ENCODE data around the gene HDAC7. TPM values are rescaled to one million over a fixed set of nuclear protein-coding genes. Genes with fewer than 3 reads are reported as not detected.

HDAC7 gene
- total and polyA plus RNA-seq, 2 experiments from 2014 or later: 19.0 to 41.2 TPM

- TF ChIP-seq EZH2 (IDR thresholded peaks at IDR 0.05; ENCODE audit: borderline replicate concordance) (no peak), EZH2phosphoT487 (IDR thresholded peaks at IDR 0.05; ENCODE audit: low read depth, severe bottlenecking, unreplicated experiment) (no peak)
- TF ChIP-seq, protein P1, sequence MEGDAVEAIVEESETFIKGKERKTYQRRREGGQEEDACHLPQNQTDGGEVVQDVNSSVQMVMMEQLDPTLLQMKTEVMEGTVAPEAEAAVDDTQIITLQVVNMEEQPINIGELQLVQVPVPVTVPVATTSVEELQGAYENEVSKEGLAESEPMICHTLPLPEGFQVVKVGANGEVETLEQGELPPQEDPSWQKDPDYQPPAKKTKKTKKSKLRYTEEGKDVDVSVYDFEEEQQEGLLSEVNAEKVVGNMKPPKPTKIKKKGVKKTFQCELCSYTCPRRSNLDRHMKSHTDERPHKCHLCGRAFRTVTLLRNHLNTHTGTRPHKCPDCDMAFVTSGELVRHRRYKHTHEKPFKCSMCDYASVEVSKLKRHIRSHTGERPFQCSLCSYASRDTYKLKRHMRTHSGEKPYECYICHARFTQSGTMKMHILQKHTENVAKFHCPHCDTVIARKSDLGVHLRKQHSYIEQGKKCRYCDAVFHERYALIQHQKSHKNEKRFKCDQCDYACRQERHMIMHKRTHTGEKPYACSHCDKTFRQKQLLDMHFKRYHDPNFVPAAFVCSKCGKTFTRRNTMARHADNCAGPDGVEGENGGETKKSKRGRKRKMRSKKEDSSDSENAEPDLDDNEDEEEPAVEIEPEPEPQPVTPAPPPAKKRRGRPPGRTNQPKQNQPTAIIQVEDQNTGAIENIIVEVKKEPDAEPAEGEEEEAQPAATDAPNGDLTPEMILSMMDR (IDR thresholded peaks at IDR 0.05; ENCODE audit: poor library complexity): no peak
- Histone ChIP-seq H2AFZ (no peak overlapping the region), H4K20me1 (ENCODE audit: insufficient read depth, poor library complexity, severe bottlenecking) (no peaks in the 10 kb centered on the region), H3K4me2 (no peak overlapping the region), H3K36me3 (replicated peaks; ENCODE audit: insufficient read depth, low read depth) (no peaks in the 10 kb centered on the region), H3K4me1 (ENCODE audit: insufficient read depth) (no peaks in the 10 kb centered on the region), H3K27me3 (no peaks in the 10 kb centered on the region), H3K79me2 (no peaks in the 10 kb centered on the region), H3K4me3 (no peak overlapping the region), H3K27ac (no peak overlapping the region), H3K9me3 (ENCODE audit: low read depth) (no peaks in the 10 kb centered on the region), H3K9me2 (replicated peaks; ENCODE audit: insufficient read depth) (no peaks in the 10 kb centered on the region)
- no peak for DNase-seq (ENCODE audit: low spot score)
- 100% methylated on average over 13 of the region's 16 CpGs for WGBS (ENCODE audit: low lambda C conversion rate, missing lambda C conversion rate)
Measured at GRCh38 chr12:47791874-47792273, 27.8 kb downstream of the HDAC7 start.

GRCh38 chr12:47791351-47791746 lies 28.4 kb downstream of the HDAC7 start:
- Histone ChIP-seq H3K36me3 (replicated peaks; ENCODE audit: insufficient read depth, low read depth) (no peaks in the 10 kb centered on the region), H2AFZ (no peak overlapping the region), H3K27ac (no peak overlapping the region), H3K9me2 (replicated peaks; ENCODE audit: insufficient read depth) (no peaks in the 10 kb centered on the region), H3K4me3 (no peak overlapping the region), H3K79me2 (no peaks in the 10 kb centered on the region), H3K27me3 (no peaks in the 10 kb centered on the region), H3K4me2 (no peak overlapping the region), H4K20me1 (ENCODE audit: insufficient read depth, poor library complexity, severe bottlenecking) (no peaks in the 10 kb centered on the region), H3K9me3 (ENCODE audit: low read depth) (no peaks in the 10 kb centered on the region), H3K4me1 (ENCODE audit: insufficient read depth) (no peaks in the 10 kb centered on the region)
- 99% methylated on average over 13 of the region's 14 CpGs for whole genome bisulfite sequencing (ENCODE audit: low lambda C conversion rate, missing lambda C conversion rate)
- TF ChIP-seq, protein P1 (IDR thresholded peaks at IDR 0.05; ENCODE audit: poor library complexity): no peak
- TF ChIP-seq EZH2phosphoT487 (IDR thresholded peaks at IDR 0.05; ENCODE audit: low read depth, severe bottlenecking, unreplicated experiment): no peak
- DNase-seq (ENCODE audit: low spot score): no peak

GRCh38 chr12:47790676-47791350 lies 28.9 kb downstream of the HDAC7 start:
- no peaks in the 10 kb centered on the region for H3K27me3 ChIP-seq
- no peak overlapping the region for H2AFZ ChIP-seq
- TF ChIP-seq EZH2phosphoT487 (IDR thresholded peaks at IDR 0.05; ENCODE audit: low read depth, severe bottlenecking, unreplicated experiment) (no peak), EZH2 (IDR thresholded peaks at IDR 0.05; ENCODE audit: borderline replicate concordance) (no peak)
- TF ChIP-seq, protein P1 (IDR thresholded peaks at IDR 0.05; ENCODE audit: poor library complexity): no peak
- no peak for DNase-seq (ENCODE audit: low spot score)
- WGBS (ENCODE audit: low lambda C conversion rate, missing lambda C conversion rate): 97% methylated on average over 17 of the region's 20 CpGs
- no peaks in the 10 kb centered on the region for H3K9me3 ChIP-seq (ENCODE audit: low read depth)
- no peaks in the 10 kb centered on the region for H3K4me1 ChIP-seq (ENCODE audit: insufficient read depth)
- no peaks in the 10 kb centered on the region for H4K20me1 ChIP-seq (ENCODE audit: insufficient read depth, poor library complexity, severe bottlenecking)
- H3K4me2 ChIP-seq: no peak overlapping the region
- no peaks in the 10 kb centered on the region for H3K79me2 ChIP-seq
- H3K9me2 ChIP-seq (replicated peaks; ENCODE audit: insufficient read depth): no peaks in the 10 kb centered on the region
- H3K4me3 ChIP-seq: no peak overlapping the region
- no peak overlapping the region for H3K27ac ChIP-seq
- H3K36me3 ChIP-seq (replicated peaks; ENCODE audit: insufficient read depth, low read depth): no peaks in the 10 kb centered on the region

Data from hepatocyte (in vitro differentiated cells).